ENCODE measurements around the gene PCDH18.
"Not testable (repeated sequence)": the region's sequence is repeated elsewhere in the genome, so short reads cannot be mapped to it uniquely, and the experiment has no call there.

PCDH18 gene, protein sequence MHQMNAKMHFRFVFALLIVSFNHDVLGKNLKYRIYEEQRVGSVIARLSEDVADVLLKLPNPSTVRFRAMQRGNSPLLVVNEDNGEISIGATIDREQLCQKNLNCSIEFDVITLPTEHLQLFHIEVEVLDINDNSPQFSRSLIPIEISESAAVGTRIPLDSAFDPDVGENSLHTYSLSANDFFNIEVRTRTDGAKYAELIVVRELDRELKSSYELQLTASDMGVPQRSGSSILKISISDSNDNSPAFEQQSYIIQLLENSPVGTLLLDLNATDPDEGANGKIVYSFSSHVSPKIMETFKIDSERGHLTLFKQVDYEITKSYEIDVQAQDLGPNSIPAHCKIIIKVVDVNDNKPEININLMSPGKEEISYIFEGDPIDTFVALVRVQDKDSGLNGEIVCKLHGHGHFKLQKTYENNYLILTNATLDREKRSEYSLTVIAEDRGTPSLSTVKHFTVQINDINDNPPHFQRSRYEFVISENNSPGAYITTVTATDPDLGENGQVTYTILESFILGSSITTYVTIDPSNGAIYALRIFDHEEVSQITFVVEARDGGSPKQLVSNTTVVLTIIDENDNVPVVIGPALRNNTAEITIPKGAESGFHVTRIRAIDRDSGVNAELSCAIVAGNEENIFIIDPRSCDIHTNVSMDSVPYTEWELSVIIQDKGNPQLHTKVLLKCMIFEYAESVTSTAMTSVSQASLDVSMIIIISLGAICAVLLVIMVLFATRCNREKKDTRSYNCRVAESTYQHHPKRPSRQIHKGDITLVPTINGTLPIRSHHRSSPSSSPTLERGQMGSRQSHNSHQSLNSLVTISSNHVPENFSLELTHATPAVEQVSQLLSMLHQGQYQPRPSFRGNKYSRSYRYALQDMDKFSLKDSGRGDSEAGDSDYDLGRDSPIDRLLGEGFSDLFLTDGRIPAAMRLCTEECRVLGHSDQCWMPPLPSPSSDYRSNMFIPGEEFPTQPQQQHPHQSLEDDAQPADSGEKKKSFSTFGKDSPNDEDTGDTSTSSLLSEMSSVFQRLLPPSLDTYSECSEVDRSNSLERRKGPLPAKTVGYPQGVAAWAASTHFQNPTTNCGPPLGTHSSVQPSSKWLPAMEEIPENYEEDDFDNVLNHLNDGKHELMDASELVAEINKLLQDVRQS

DNA sequence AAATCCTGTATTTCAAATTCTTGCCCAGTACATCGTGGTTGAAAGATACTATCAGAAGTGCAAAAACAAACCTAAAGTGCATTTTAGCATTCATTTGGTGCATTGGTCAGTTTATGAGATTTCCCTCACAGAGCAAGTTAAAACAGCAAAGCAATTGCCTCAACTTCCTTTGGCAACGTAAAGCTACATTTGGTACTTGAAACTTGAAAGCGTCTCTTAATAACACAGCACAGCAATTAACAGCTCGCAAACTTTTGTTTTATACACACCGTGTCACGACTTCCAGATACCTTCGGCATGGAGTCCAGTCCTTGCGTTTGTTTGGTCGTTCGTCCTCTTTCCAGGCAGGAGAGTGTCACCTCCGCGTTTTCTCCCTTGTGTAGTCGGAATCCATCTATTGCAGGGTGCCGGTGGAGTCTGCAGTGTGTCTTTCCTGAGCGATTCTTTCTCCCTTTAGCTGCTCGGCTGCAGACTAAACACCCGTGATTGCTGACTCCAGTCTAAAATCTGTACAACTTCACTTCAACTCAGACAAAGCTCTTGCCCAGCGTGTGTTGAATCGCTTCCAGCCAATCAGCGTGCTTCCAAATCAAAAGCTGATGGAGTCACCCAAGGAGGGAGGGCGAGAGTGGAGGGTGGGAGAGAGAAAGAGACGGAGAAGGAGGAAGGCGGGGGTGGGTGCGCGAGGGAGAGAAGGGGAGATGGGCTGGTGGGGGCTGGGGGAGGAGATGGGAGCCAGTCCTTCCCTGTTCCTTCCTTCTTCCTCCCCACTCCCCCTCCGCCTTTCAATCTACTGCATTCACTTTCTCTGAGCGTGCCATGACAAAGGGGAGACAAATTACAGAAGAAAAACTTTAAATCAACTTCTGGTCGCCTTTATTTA is at the start of gene PCDH18:
Gene PCDH18 (minus strand): TSS at position 509 of the 883 bp plus-strand sequence. CDS start 406 bp downstream, at position 103.
- no peak for FAIRE-seq

- no peak for FAIRE-seq
Observed at GRCh38 chr4:137576446-137576845, 44.2 kb upstream of the PCDH18 start.

DNA sequence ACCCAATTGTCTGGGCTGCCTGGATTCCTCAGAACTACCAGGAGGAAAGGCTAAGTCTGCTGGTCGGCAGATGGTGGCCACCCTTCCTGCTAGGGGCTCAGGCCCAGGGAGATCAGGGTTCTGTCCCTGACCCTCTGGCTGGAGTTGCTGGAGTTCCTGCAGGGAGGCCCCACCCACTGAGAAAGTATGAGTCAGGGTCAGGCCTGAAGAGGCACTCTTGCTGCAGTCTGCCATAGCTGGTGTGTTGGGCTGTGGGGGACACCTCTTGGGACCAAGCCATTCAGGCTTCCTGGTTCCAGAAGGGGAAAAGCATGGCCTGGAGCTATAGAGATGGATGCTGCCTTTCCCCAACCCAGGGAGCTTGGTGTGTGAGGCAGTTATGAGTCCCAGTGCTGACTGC is 40.4 kb upstream of the PCDH18 start:
- FAIRE-seq, result no peak

GRCh38 chr4:137572163-137572562 is 39.9 kb upstream of the PCDH18 start:
- no peak for FAIRE-seq

DNA sequence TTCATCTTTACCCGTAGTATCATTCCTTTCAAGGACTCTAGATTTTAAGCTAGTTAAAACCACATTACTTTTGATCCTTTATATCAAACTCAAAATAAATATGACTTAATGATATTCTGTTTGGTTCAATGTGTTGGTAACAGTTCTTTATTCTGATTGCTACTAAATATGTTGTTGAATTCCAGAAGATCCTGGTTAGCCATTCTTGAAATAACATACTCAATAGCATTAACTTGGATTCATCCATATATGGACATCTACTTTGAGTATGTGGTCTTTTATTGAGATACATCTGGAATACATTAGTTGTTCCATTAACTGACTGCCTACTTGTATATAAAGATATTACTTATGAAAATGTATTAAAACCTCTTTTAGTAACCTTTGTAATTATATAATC is 27.5 kb upstream of the PCDH18 start:
- FAIRE-seq, result no peak

GRCh38 chr4:137558951-137559350 is 26.7 kb upstream of the PCDH18 start:
- no peak for FAIRE-seq

- no peak for FAIRE-seq
Observed at GRCh38 chr4:137545461-137545861, 13.2 kb upstream of the PCDH18 start.

- FAIRE-seq, result no peak
Observed at GRCh38 chr4:137543648-137544047, 11.4 kb upstream of the PCDH18 start.

- FAIRE-seq, result no peak
Observed at GRCh38 chr4:137543198-137543597, 10.9 kb upstream of the PCDH18 start.

- no peak for FAIRE-seq
Observed at GRCh38 chr4:137541876-137542646, 9.8 kb upstream of the PCDH18 start.

DNA sequence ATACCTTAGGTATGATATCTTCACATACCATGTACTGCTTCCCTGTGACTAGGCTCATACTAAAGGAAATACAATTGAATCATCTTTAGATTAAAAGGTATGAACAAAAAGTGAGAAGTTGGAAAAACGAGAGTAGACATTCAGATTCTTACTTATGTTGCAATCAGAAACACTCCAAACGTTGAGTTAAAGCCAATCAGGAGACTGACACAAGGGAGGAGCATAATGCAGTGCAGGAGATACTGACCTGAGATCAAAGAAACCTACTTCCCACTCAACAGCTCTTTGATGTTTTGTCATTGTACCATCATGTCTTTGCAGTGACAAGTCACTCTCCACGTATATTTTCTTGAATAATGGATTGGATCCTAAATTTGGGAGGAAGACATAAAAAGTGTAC is 8.9 kb upstream of the PCDH18 start:
- FAIRE-seq, result no peak

DNA sequence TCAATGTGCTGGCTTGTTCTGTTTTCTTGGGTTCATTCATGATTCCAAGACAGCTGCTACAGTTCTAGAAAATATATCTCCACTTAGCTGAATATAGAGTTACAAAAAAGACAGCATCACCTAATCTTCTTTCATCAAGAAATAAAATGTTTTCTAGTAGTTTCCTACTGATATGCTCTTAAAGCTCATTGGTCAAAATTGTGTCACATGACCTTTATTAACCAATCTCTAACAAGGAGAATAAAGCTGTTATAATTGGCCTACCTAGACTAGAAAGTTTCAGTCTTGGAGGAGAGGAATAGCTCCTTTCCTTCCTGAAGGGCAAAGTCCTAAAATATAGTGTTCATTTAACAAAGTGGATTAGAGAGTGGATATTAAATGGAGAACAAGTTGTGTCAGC is 8.1 kb upstream of the PCDH18 start:
- FAIRE-seq, result no peak

DNA sequence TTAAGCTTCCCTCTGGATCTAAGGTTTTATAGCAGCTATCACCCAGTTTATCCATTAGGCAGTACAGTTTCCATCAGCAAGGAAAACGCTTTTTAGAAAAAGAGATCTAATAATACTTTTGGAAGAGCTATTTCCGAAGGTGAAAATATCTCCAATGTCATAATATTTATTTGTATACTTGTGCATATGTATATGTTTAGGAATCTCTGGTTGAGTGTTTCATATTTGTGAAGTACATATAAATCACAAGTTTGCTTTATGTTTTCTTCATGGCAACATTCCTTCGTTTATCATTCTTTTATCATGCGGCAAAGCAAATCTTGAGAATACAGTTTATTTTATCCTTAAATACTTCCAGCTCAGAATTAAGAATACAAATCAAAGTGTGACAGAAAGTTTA is 6.2 kb upstream of the PCDH18 start:
- no peak for FAIRE-seq

GRCh38 chr4:137537807-137538206 is 5.5 kb upstream of the PCDH18 start:
- FAIRE-seq, result not testable (repeated sequence)

GRCh38 chr4:137536789-137537561 is 4.7 kb upstream of the PCDH18 start:
- no peak for FAIRE-seq

DNA sequence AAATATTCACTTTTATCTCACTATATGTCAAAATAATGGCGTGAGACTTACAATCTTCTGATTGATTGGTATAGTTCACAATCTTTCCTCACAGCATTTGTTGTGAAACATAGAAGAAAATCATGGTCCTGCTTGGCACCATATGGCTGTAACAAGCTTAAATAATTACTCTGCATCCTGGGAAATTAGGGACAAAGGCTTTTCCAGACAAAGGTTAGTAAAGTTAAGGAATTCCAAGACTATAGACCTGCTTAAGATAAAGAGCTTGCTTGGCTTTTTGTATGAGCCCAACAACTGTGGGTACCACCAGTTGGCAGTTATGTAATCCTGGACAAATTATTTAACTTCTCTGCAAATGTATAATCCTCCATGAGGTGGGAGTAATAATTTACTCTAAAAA is 3.4 kb upstream of the PCDH18 start:
- FAIRE-seq, result no peak

GRCh38 chr4:137534516-137534915 is 2.2 kb upstream of the PCDH18 start:
- FAIRE-seq, result no peak

GRCh38 chr4:137533855-137534254 is 1.6 kb upstream of the PCDH18 start:
- no peak for FAIRE-seq

DNA sequence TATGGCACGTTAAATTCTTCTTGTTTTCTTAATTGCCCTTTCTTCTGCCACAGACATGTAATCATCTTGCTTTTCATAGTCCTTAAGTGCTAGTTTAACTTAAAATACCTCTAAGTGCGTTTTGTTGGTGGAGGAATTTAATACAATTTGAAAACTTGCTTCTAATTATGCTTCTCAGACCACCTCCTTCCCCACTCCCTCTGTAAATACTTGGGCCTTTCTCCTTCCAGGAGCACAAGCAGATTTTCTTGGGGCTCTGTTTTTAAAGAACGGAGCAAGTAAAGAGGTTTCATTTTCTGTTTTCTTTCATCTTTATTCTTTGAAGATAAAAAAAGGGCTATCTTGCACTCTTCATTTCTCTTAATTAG is 559 bp upstream of the PCDH18 start:
- FAIRE-seq, result no peak

DNA sequence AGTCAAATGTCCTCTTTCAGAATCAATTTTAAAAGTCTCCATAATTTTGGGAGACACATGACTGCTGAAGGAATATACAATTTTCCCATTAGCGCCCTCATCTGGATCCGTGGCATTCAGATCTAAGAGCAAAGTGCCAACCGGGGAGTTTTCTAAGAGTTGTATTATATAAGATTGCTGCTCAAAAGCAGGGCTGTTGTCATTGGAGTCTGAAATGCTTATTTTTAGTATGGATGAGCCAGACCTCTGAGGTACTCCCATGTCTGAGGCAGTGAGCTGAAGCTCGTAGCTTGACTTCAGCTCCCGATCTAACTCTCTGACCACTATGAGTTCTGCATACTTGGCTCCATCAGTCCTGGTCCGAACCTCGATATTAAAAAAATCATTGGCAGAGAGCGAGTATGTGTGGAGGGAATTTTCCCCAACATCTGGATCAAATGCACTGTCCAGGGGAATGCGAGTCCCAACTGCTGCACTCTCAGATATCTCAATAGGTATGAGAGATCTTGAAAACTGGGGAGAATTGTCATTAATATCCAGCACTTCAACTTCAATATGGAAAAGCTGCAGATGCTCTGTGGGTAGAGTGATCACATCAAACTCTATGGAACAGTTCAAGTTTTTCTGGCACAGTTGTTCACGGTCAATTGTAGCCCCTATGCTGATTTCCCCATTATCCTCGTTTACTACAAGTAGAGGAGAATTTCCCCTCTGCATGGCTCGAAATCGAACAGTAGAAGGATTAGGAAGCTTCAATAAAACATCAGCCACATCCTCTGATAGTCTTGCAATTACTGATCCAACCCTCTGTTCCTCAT is 917 bp downstream of the PCDH18 start:
- no peak for FAIRE-seq

All from G401.6 (cell line).